WTC11 (cell line): Measurements from ENCODE around the gene WDR46.

Source experiments
- CREB1 ChIP-seq: sonication (generic); formaldehyde crosslinking; IDR thresholded peaks from 2 replicates; pipeline ENCODE4 v1.8.0; 2023; ENCODE audit warnings: mild to moderate bottlenecking, missing genetic modification reagents
- CTCF ChIP-seq: fragments of 200-600 bp; IDR thresholded peaks from 2 replicates; pipeline ENCODE4 v1.8.0; 2022; ENCODE audit warnings: antibody characterized with exemption
- IRF2 ChIP-seq: sonication (generic); formaldehyde crosslinking; IDR thresholded peaks from 2 replicates; pipeline ENCODE4 v1.8.0; 2022; ENCODE audit warnings: low read depth, missing genetic modification reagents, borderline replicate concordance
- TEAD1 ChIP-seq: sonication (generic); formaldehyde crosslinking; IDR thresholded peaks from 2 replicates; pipeline ENCODE4 v1.8.0; 2022; ENCODE audit warnings: mild to moderate bottlenecking, missing genetic modification reagents
- ZNF671 ChIP-seq: fragments of 250-450 bp; sonication (Bioruptor Pico); IDR thresholded peaks from 2 replicates; pipeline ENCODE4 v1.8.0; 2021; ENCODE audit warnings: mild to moderate bottlenecking

- TF ChIP-seq CTCF (no peak), TEAD1 (no peak), CREB1 (CRISPR knock-in tag) (no peak), IRF2 (CRISPR knock-in tag) (no peak), ZNF671 (CRISPR knock-in tag) (no peak)
Measured at GRCh38 chr6:33306356-33306755, 17.3 kb upstream of the WDR46 start.
